ENCODE results near the gene PCBP2. TPM values are rescaled to one million over a fixed set of nuclear protein-coding genes. Genes with fewer than 3 reads are reported as not detected.

The PCBP2 gene
- total and polyA plus RNA-seq, 2 donors (not counting 3 experiments of a cell fraction or from before 2014, with no cell fraction given): 526 to 995 TPM

DNA sequence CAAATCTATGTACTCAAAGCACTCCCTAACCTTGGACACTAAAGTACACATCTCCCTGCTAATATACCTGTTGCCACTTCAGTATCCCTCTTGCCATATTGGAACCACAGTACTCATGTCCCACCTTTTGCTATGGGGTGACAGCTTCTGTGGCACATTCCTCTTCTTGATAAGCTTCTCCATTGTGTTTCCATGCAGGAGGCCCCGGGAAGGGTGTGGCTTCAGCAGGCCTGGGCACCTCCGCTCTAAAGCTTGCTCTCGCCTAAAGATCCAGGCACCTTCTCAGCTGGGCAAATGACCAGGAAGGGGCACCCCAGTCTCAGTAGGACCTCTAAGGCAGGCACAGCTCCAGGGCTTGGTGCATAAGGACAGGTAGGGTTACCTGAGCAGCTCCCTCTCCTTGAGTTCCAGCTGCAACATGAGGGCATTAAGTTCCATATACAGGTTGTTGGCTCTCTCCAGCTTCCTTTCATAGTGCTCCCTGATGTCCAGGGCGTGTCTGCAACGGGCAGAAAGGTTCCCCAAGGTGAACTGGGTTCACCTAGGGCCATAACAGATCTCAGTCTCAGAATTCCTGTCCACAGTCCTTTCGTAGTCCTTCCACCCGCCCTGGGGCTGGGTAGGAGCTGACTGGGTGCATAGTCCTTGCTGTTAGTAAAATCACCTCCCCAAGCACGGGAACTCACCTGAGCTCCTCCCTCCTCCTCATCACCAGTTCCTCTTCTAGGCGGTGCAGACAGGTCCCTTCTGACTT is 31.5 kb downstream of the PCBP2 start:
- DNase-seq (ENCODE audit: low read depth, low spot score): no peak
- Histone ChIP-seq H4K20me1 (replicated peaks; ENCODE audit: control insufficient read depth, extremely low read depth, insufficient read depth, low read length) (no peaks in the 10 kb centered on the region), H3K27me3 (ENCODE audit: control insufficient read depth in 2 of 2, insufficient read depth in 2 of 2, low read length in 2 of 2) (no peaks in the 10 kb centered on the region), H3K4me3 (replicated peaks in 1 of 3; ENCODE audit: insufficient read depth in 1 of 3, low read depth in 1 of 3, low read length in 3 of 3) (no peak overlapping the region), H3K9me1 (replicated peaks; ENCODE audit: control insufficient read depth, extremely low read depth, insufficient read depth, low read length) (no peaks in the 10 kb centered on the region), H3K9me3 (replicated peaks; ENCODE audit: control insufficient read depth, insufficient read depth, low read length) (no peaks in the 10 kb centered on the region), H2AFZ (ENCODE audit: low read depth, low read length) (no peak overlapping the region), H3K4me1 (ENCODE audit: control insufficient read depth, extremely low read depth, insufficient read depth, low read length) (no peaks in the 10 kb centered on the region), H3K27ac (ENCODE audit: insufficient read depth, low read depth, low read length) (no peak overlapping the region), H3K9ac (replicated peaks; ENCODE audit: extremely low read depth, insufficient read depth, low read length) (no peak overlapping the region), H3K36me3 (ENCODE audit: control insufficient read depth in 2 of 2, extremely low read depth in 1 of 2, insufficient read depth in 2 of 2, low read length in 2 of 2) (peaks cover 24 to 64% of the 10 kb centered on the region in 2 experiments), H3K4me2 (ENCODE audit: insufficient read depth, low read length) (no peak overlapping the region), H3K79me2 (ENCODE audit: control insufficient read depth, insufficient read depth, low read length) (no peaks in the 10 kb centered on the region)
- TF ChIP-seq JUN (IDR thresholded peaks at IDR 0.05; ENCODE audit: borderline replicate concordance, insufficient read depth, insufficient read length, low read depth) (no peak), POLR2A (IDR thresholded peaks at IDR 0.05; ENCODE audit: low read depth, low read length) (peak; percentile 80), POLR2AphosphoS5 (IDR thresholded peaks at IDR 0.05; ENCODE audit: insufficient read depth, low read depth, low read length) (peak; percentile 19)
- FAIRE-seq: no peak
- intact Hi-C loops (cut with micrococcal nuclease): loop anchor here (2.0 kb wide), 1 partner anchor 25 kb away; no protein-coding TSS in a partner anchor
- CTCF ChIA-PET: interaction anchor here (0.8 to 3.6 kb wide), 2 partner anchors 9 to 25 kb away, joined by 3 to 32 read pairs; no protein-coding TSS in a partner anchor
- dilution Hi-C loops (cut with MboI; ENCODE audit: extremely low pct_ligation_motif_present, low sequenced_read_pairs): no loop called here
- BruUV-seq (replicated peaks): no TSS peak
- POLR2A ChIA-PET: no interaction called here

DNA sequence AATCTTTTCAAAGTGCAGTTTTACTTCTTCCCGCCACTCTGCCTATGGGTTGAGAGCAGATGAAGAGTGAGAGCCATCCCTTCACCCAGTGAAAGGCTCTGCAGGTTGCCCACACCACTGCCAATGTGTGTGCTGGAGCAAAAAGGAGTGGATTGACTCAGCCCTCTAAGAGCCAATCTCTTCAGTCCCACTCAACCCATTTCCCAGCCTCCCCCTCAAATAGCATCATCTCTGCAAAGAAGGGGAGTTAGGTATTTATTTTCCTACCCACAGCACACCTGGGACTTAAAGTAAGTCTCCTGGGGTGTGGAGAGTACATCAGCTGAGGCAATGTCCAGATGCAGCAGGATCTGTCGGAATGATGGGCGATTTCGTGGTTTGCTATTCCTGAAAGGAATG is 32.1 kb downstream of the PCBP2 start:
- Histone ChIP-seq H3K27ac (ENCODE audit: insufficient read depth, low read depth, low read length) (no peak overlapping the region), H3K9ac (replicated peaks; ENCODE audit: extremely low read depth, insufficient read depth, low read length) (no peak overlapping the region), H3K9me3 (replicated peaks; ENCODE audit: control insufficient read depth, insufficient read depth, low read length) (no peaks in the 10 kb centered on the region), H3K79me2 (ENCODE audit: control insufficient read depth, insufficient read depth, low read length) (no peaks in the 10 kb centered on the region), H3K4me2 (ENCODE audit: insufficient read depth, low read length) (no peak overlapping the region), H3K36me3 (ENCODE audit: control insufficient read depth in 2 of 2, extremely low read depth in 1 of 2, insufficient read depth in 2 of 2, low read length in 2 of 2) (peaks cover 22 to 62% of the 10 kb centered on the region in 2 experiments), H4K20me1 (replicated peaks; ENCODE audit: control insufficient read depth, extremely low read depth, insufficient read depth, low read length) (no peaks in the 10 kb centered on the region), H3K27me3 (ENCODE audit: control insufficient read depth in 2 of 2, insufficient read depth in 2 of 2, low read length in 2 of 2) (no peaks in the 10 kb centered on the region), H3K4me1 (ENCODE audit: control insufficient read depth, extremely low read depth, insufficient read depth, low read length) (no peaks in the 10 kb centered on the region), H2AFZ (ENCODE audit: low read depth, low read length) (no peak overlapping the region), H3K4me3 (replicated peaks in 1 of 3; ENCODE audit: insufficient read depth in 1 of 3, low read depth in 1 of 3, low read length in 3 of 3) (no peak overlapping the region), H3K9me1 (replicated peaks; ENCODE audit: control insufficient read depth, extremely low read depth, insufficient read depth, low read length) (no peaks in the 10 kb centered on the region)
- FAIRE-seq: no peak
- intact Hi-C loops (cut with micrococcal nuclease) (loop anchor here (2.0 kb wide), 1 partner anchor 25 kb away; no protein-coding TSS in a partner anchor), dilution Hi-C loops (cut with MboI; ENCODE audit: extremely low pct_ligation_motif_present, low sequenced_read_pairs) (no loop called here)
- TF ChIP-seq EZH2 (IDR thresholded peaks at IDR 0.05; ENCODE audit: borderline replicate concordance, low read depth, low read length, severe bottlenecking) (no peak), MYC (IDR thresholded peaks at IDR 0.05; ENCODE audit: low read depth, low read length) (no peak), GATA2 (IDR thresholded peaks at IDR 0.05; ENCODE audit: insufficient read depth, insufficient read length, low read depth, low read length) (no peak), POLR2AphosphoS5 (IDR thresholded peaks at IDR 0.05; ENCODE audit: insufficient read depth, low read depth, low read length) (no peak), JUN (IDR thresholded peaks at IDR 0.05; ENCODE audit: borderline replicate concordance, insufficient read depth, insufficient read length, low read depth) (no peak), POLR2A (IDR thresholded peaks at IDR 0.05; ENCODE audit: low read depth, low read length) (no peak)
- TF ChIP-seq, protein P1, sequence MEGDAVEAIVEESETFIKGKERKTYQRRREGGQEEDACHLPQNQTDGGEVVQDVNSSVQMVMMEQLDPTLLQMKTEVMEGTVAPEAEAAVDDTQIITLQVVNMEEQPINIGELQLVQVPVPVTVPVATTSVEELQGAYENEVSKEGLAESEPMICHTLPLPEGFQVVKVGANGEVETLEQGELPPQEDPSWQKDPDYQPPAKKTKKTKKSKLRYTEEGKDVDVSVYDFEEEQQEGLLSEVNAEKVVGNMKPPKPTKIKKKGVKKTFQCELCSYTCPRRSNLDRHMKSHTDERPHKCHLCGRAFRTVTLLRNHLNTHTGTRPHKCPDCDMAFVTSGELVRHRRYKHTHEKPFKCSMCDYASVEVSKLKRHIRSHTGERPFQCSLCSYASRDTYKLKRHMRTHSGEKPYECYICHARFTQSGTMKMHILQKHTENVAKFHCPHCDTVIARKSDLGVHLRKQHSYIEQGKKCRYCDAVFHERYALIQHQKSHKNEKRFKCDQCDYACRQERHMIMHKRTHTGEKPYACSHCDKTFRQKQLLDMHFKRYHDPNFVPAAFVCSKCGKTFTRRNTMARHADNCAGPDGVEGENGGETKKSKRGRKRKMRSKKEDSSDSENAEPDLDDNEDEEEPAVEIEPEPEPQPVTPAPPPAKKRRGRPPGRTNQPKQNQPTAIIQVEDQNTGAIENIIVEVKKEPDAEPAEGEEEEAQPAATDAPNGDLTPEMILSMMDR (IDR thresholded peaks at IDR 0.05; ENCODE audit: extremely low read depth in 1 of 2, insufficient read depth in 1 of 2, low read depth in 1 of 2, low read length in 2 of 2): no peak
- ChIA-PET CTCF (interaction anchor here (0.8 to 3.6 kb wide), 2 partner anchors 8 to 25 kb away, joined by 3 to 32 read pairs; no protein-coding TSS in a partner anchor), POLR2A (no interaction called here)
- DNase-seq (ENCODE audit: low read depth, low spot score): no peak
- no TSS peak for BruUV-seq (replicated peaks)

All from endothelial cell of umbilical vein (primary cell).